ENCODE results near the gene ARHGAP45. TPM values are rescaled to one million over a fixed set of nuclear protein-coding genes. Genes with fewer than 3 reads are reported as not detected.

ARHGAP45 gene
- total RNA-seq, 1 donor from 2014 or later, result 5.1 TPM

- intact Hi-C loops (cut with DNase I), result no loop called here
- ATAC-seq (ENCODE audit: poor library complexity) (no peak), DNase-seq (no peak)
These were observed 69.2 kb downstream of the ARHGAP45 start for GRCh38 chr19:1136201-1136600.

Other genes starting within 250 kb of the ARHGAP45 start
- gene PLPPR3, start 245.2 kb upstream of the ARHGAP45 start, total RNA-seq, result not detected
- not detected for gene AZU1, start 239.3 kb upstream of the ARHGAP45 start, total RNA-seq
- gene PRTN3, start 226.2 kb upstream of the ARHGAP45 start, total RNA-seq, result not detected
- 1.3 TPM for gene ELANE, start 214.9 kb upstream of the ARHGAP45 start, total RNA-seq
- gene CFD, start 207.5 kb upstream of the ARHGAP45 start, total RNA-seq, result 477 TPM
- gene MED16, start 174.0 kb upstream of the ARHGAP45 start, total RNA-seq, result 19.1 TPM
- not detected for gene RNU6-9, start 173.7 kb upstream of the ARHGAP45 start, total RNA-seq
- 20.3 TPM for gene R3HDM4, start 153.9 kb upstream of the ARHGAP45 start, total RNA-seq
- not detected for gene KISS1R, start 149.8 kb upstream of the ARHGAP45 start, total RNA-seq
- 5.0 TPM for gene ARID3A, start 141.1 kb upstream of the ARHGAP45 start, total RNA-seq
- 18.6 TPM for gene WDR18, start 82.8 kb upstream of the ARHGAP45 start, total RNA-seq
- gene GRIN3B, start 66.7 kb upstream of the ARHGAP45 start, total RNA-seq, result not detected
- gene TMEM259, start 46.0 kb upstream of the ARHGAP45 start, total RNA-seq, result 109 TPM
- not detected for gene RNU6-2, start 45.6 kb upstream of the ARHGAP45 start, total RNA-seq
- gene CNN2, start 40.6 kb upstream of the ARHGAP45 start, total RNA-seq, result 69.8 TPM
- gene ABCA7, start 27.1 kb upstream of the ARHGAP45 start, total RNA-seq, result 5.2 TPM
- gene POLR2E, start 28.2 kb downstream of the ARHGAP45 start, total RNA-seq, result 146 TPM
- 345 TPM for gene GPX4, start 36.8 kb downstream of the ARHGAP45 start, total RNA-seq
- 15.1 TPM for gene SBNO2, start 107.1 kb downstream of the ARHGAP45 start, total RNA-seq
- gene STK11, start 138.6 kb downstream of the ARHGAP45 start, total RNA-seq, result 54.8 TPM
- 1.1 TPM for gene CBARP, start 170.8 kb downstream of the ARHGAP45 start, total RNA-seq
- gene ATP5F1D, start 174.6 kb downstream of the ARHGAP45 start, total RNA-seq, result 692 TPM
- 54.1 TPM for gene MIDN, start 181.4 kb downstream of the ARHGAP45 start, total RNA-seq
- gene CIRBP, start 202.2 kb downstream of the ARHGAP45 start, total RNA-seq, result 219 TPM
- gene FAM174C, start 208.4 kb downstream of the ARHGAP45 start, total RNA-seq, result 12.4 TPM
- not detected for gene EFNA2, start 218.7 kb downstream of the ARHGAP45 start, total RNA-seq

Data from Right ventricle myocardium superior (tissue), 1 donor.